Suprapubic skin (tissue), 3 donors: ENCODE results near the gene SPATS2.

ENCODE experiments used
- EP300 ChIP-seq: sonication (generic); formaldehyde crosslinking; IDR thresholded peaks from one replicate; pipeline ENCODE4 v1.6.1; 2017; ENCODE audit warnings: antibody characterized with exemption
- POLR2A ChIP-seq, 2 donors: fragments of 450-650 bp; IDR thresholded peaks; one replicate each; pipeline ENCODE4 v1.6.1; 2017; ENCODE audit warnings: antibody characterized with exemption in 2 of 2, mild to moderate bottlenecking in 2 of 2, moderate library complexity in 2 of 2
- TF ChIP-seq, protein P1 (sequence below), 2 donors: fragments of 200-600 bp in 1 of 2; fragments of 450-650 bp in 1 of 2; sonication (generic) in 1 of 2; IDR thresholded peaks; one replicate each; pipeline ENCODE4 v1.5.1; 2016 to 2019; ENCODE audit warnings: antibody characterized with exemption in 2 of 2, mild to moderate bottlenecking in 1 of 2, moderate library complexity in 1 of 2

DNA sequence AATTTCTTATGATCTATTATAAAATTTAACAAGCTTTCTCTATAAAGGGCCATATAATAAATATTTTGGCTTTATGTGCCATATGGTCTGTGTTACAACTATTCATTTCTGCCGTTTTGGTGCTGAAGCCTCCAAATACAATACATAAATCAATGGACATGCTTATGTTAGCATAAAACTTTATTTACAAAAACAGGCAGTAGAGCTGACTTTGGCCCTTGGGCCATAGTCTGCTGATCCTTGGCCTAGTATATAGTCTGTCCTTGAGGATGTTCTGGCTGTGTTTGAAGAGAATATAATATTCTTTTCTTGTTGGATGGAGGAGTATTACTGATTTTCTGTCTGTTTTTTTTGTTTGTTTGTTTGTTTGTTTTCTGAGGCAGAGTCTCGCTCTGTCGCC, 81.6 kb downstream of the SPATS2 start:
- TF ChIP-seq, protein P1, sequence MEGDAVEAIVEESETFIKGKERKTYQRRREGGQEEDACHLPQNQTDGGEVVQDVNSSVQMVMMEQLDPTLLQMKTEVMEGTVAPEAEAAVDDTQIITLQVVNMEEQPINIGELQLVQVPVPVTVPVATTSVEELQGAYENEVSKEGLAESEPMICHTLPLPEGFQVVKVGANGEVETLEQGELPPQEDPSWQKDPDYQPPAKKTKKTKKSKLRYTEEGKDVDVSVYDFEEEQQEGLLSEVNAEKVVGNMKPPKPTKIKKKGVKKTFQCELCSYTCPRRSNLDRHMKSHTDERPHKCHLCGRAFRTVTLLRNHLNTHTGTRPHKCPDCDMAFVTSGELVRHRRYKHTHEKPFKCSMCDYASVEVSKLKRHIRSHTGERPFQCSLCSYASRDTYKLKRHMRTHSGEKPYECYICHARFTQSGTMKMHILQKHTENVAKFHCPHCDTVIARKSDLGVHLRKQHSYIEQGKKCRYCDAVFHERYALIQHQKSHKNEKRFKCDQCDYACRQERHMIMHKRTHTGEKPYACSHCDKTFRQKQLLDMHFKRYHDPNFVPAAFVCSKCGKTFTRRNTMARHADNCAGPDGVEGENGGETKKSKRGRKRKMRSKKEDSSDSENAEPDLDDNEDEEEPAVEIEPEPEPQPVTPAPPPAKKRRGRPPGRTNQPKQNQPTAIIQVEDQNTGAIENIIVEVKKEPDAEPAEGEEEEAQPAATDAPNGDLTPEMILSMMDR (IDR thresholded peaks at IDR 0.05), result no peak
- TF ChIP-seq POLR2A (IDR thresholded peaks at IDR 0.05), result no peak
- no peak for TF ChIP-seq EP300
